NK-92 (cell line): ENCODE results near the gene MDM1.

ENCODE experiments used
- DNase-seq: peaks from one replicate; lab custom pipeline; 2025; ENCODE audit not compliant: unreplicated experiment; lab: John Stamatoyannopoulos, UW

Gene MDM1

DNA sequence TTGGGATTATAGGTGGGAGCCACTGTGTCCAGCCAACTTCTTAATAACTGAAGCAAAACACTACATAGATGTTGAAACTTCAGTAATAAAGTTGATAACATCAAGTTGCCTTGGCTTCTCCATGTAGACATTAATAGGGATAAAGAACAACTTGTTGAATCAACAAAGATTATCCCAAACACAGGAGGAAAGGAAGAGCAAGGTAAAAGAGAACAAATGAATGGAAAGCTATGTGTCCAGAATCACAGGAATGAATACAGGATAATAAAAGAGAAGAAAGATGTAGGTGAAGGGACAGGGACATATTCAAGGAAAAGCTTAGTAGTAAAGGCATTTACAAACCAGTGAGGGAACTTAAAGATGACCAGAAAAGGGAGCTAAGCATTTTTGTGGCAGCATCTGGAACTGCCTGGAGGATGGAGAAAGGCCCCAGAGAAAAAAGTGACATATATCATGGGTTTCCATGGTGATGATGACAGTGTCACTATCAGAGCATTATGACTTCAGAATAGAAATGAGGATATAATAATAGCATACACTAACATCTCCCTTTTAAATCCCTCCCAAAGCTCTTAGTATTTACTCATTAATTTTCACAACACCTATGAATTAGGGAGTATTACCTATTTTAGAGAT is 24.0 kb upstream of the MDM1 start:
- no peak for DNase-seq

DNA sequence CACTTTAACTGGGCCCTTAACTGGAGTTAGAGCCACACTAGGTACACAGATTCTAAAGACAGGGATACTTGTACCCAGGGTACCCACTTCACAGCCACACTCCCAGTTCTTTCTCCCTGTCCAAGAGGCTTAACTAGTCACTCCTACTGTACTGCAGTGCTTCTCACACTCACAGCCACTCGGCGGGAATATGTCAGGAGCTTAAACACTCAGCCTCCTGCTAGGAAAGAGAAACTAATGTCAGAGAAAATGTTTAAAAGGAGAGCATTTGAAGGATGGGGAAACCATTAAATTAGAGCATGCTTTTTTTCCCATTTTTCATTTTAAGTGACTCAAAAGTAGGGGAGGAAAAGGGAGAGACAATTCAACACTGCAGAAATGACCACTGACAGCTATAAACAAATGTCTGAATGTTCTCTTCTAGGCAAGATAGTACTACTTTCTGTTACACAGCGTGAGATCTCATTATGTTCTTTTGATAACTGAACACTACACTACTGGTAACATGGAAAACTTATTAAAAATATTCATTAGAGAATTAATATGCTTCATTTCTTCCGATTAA is 22.9 kb upstream of the MDM1 start:
- no peak for DNase-seq

DNA sequence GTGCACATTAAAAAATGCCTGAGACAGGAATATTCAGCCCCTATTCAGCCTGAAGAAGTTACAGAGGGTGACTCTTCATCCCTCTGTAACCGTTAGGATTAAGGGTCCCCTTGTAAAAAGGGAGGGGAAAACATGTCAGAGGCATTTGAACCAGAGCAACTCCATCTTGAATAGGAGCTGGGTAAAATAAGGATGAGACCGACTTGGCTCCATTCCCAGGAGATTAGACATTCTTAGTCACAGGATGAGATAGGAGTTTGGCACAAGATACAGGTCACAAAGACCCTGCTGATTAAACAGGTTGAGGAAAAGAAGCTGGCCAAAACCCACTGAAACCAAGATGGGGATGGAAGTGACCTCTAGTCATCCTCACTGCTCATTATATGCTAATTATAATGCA is 19.9 kb upstream of the MDM1 start:
- no peak for DNase-seq

DNA sequence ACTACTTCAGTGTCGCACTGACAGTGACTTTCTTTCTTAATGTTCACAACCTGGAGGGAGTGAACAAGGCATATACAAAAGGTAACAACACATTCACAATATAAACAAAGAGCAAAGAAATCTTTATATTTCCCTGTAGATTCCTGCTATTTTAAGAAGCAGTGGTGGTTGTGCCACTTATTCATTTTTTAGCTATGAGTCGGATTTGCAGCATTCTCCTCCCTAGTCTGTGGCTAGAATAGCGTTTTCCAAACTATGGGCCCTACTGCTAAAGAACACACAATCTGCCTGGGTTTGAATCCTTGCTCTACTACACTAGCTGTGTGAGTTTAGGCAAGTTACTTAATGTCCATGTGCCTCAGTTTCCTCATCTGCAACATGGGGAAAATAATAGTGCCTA is 18.6 kb upstream of the MDM1 start:
- DNase-seq, result no peak

DNA sequence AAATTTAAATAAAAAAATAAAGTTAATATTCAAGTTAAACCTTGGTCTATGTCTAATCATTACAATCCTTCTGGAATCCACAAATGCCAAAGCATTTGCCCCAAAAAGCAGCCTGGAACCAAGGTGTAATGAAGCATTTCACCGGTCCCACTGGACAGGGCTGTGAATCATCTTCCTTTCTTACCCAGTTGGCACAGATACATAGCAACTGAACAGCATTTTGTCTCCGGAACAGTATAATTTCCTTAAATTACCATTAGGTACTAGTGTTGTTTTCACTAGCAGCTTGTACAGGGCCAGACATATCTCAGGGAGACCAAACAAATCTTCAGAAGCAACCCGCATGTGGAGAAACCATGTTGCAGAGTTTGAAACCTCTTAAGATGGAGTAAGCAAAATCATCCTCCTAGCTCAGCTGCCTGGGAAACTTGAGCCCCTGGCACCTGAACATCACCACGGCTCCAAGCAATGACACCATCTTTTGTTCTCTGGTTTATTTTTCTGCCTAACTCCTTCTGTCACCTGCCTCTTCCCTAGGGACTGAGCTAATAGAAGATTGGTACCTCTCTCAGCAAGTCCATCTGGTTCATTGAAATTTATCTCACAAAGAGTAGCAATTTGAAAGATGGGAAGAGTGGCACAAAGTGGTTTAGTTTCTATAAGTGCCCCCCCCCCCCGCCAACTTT is 17.9 kb upstream of the MDM1 start:
- no peak for DNase-seq

DNA sequence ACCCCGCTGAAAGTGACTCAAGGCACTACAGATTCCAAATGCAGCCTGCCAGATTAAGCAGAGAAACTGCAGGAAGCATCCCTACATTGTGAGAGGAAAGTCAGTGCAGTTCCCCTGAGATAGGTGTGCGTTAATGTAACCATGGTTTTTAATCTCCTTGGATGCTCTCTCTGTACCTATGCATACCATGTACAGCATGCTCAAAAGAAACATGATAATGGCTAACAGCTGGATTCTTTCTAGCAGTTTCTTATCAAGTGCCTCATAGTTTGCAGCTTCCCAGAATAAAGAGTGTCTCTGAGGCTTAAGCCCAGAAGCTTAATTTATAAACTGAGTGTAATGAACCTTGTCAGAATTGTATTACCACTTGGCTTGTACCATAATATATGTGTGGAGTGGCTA is 17.1 kb upstream of the MDM1 start:
- DNase-seq, result no peak

DNA sequence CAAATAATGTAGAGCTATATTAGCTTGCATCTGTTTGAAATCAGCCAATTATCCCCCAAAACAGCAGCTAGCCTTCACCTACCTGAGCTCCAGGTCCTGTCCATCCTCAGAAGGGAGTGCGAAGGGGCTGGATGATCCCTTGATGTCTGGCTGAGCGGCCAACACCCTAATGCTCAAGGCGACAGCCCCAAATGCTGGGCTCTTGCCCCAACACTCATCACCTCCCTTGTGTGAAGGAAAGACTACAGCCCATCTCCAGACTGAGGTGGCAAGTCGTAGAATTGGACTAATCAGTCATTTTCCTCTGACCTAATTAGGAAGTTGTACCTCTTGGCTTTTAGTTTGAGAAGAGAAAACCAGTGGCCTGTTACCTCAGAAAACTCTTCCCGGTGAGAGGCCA is 16.3 kb upstream of the MDM1 start:
- no peak for DNase-seq

DNA sequence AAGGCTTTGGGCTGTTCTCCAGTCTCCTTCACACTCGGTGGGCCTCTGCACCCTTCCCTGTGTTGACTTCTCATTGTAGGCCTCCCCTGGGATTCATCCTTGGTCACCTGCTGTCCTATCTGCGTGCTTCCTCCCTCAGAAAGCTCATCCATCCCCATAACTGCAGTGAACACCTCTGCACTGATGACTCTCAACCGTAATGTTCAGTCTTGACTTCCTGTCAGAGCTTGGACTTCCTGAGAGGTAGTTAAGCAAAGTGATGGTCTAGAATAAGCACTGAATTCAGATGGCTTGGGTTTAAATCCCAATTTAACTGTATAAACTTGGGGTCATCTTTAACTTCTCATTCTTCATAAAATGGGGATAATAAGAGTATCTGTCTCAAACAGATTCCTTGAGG is 13.6 kb upstream of the MDM1 start:
- DNase-seq, result no peak

DNA sequence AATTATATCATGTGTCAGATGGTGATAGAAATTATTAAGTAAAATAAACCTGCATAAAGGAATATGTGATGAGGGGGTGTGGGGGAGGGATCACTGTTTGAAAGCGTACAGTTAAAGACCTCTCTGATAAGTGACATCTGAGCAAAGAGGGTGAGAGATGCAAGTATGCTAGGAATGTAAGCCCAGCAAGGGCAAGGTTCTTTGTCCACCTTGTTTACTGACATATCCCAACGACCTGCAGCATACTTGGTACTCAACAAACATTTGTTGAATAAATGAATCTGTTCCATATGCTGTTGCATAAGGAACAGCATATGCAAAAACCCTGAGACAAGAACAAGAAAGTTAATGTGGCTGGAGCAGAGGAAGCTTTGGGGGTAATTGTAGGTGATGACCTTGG is 12.0 kb upstream of the MDM1 start:
- no peak for DNase-seq

DNA sequence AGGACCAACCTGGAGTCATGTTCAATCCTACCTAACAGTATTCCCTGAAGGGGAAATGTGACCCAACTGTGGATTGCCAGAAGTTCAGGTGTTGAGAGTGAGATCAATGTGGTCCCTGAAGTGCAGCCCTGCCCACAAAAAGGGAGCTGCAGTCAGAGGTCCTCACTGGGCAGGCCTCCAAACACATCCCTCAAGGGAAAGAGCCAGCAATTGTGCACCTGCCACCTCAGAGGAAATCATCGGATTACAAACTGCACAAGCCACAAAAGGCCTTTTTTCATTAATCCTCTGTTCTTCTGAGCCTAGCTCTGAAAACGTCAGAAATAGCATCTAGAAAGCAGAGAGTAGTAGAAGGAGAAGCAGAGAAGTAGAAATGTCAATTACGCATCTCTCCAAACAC is 10.8 kb upstream of the MDM1 start:
- no peak for DNase-seq

DNA sequence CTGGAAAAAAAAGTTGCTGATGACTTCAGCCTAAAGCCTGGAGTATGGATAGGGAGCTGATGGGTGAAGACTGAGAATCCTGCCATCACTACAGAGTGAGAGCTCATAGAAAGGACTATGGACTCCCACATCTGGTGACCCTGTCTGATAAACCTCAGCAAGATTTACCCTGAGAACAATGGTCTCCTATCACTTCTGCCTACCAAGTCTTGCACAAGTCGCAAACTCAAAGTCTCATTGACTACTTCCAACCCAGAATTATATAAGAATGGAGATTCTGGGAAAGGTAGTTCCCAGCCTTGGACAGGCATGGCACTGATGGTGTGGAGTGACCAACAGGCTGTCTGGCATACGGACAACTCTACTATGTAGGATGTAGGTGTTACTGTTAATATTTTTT is 9.7 kb upstream of the MDM1 start:
- no peak for DNase-seq

DNA sequence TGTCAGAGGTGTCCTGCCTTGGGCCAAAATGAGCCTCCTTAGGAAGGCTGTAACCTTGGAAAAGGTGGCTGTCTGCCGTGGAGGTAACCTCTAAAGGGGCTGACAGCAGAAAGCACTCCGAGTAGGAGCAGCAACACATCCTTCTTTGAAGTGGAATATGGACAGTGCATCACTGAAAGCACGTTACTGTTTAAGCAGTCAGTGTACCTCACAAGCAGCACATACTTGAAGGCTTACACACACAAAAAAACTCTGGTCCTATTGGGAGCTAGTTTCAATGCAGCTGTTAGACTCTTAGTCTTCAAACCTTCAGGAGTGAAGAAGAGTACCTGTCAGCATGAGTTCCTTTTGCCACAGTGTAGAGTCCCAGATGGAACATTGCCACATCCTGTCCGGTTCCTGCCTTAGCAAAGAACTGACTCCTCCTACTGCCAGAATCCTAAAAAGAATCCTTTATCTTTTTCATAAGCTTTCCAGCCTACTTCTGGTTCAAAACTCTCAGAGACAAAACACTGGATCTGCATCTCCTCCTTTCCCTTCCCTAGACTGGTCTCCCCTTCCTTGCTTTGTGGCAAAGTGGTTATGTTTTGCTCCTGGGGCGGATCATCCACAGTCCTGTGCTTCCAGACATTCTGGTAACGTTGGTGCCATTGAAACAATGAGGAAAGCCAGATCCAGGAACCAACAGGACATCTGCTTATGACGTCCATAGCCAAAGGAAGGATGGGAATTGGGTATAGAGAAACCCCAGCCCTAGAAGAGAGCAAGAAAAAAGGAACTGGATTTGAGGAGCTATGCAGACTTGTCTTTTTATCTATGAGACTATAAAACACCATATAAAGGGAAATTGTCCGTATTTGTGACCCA is 8.5 kb upstream of the MDM1 start:
- DNase-seq, result no peak

DNA sequence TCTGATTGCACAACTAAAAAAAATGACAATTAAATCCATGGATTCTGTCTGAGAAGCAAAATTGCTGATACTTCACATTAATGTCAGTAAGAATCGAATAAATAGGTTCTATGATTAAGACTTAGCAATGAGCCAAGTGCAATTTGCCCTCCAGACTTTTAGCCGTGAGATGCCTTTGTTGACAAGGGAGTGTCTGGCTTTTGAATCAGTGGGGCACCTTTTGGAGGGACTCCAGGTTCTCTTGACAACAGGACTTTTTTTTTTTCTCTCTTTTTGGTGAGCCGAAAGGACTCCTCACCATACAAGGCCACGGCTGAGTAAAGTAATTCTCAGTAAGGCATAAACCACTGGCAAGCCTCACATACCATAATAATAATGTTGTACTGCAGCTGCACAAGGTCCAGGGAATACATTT is 4.7 kb upstream of the MDM1 start:
- DNase-seq, result no peak

DNA sequence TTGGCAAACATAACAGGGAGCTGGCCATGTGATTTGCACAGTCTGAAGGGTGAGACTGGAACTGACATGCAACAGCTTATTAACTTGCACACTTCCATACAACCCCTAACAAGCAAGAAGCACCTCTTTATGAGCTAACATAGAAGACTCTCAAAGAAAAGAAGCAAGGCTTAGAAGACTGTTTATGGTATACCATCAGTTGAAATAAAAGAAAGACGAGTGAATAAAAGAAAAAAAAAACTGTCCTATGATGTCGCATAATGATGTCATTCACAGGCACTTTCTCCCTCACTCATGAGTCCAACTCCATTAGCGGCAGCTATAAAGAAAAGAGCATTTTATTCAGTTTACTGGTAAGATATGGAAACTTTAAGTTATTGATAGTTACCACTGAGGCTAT is 3.3 kb upstream of the MDM1 start:
- no peak for DNase-seq

DNA sequence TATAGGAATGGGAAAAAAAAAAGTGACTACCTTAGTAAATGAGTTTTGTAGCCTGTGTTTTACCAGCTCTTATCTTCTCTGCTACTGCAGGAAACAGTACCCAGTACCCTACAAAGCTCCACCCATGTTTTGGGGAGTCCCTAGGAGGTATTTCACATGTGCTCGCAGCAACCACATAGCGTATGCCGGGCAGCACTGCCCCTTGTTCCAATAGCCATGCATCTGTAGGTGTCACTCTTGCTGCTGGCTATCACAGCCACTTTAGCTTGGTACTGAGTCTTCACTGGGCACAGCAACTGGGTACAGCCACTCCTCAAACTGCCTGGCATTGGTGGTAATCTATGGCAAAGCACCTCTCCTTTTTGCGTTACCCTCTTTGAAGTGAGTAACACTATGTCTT is 2.0 kb upstream of the MDM1 start:
- DNase-seq, result no peak

DNA sequence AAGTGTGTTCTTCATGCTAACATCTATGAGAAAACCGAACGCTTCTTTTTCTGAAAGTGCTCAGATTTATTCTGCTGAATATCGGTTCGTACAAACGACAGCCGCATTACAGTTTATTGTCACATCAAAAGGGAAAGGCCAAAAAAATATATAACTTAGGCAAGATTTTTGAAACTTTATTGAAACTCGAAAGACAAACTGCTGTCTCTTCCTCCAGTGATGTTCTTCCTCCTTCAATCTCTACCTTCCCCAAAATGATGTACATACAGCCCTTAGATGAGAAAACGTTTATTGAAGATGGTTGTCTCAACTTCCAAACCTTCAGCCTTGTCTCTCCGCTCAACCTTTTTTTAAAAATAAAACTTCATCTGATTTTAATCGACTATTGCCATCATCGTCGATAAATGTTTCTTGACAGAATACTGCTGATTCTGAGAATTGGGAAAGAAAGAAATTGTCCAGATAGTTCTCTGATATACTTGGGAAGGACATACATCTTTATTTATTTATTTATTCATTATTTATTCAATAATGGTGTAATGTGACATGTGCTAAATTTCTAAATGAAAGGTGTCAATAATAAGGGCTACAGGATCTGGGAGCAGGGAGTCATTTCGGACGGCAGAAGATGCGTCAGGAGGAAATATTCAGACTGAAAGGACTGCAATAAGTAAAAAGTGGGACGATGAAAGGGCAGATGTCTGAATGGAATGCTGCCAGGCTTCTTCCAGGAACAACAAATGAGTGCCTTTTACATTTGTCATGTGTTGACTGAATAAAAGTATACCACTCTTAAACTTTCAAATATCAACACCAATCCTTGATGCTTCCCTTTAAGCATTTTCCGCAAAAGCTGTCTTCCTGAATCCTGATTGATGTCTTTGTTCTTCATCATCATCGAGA is 817 bp upstream of the MDM1 start:
- DNase-seq, result no peak

DNA sequence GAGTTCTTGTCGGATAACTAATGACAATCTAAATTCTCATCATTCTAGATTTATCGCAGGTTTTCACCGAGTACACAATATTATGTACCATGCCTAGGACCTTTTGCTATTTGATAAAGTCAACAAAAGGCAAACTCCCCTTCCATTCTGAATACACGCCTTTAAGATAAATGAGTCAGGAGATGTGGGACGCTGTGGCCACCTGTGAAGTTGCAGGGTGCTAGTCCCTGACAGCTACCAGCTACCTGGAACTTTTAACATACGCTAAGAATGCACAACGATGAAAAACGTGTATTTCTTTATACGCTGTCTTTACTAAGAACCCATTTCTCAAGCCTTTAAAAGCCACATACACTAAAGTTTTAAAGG is 678 bp downstream of the MDM1 start:
- DNase-seq, result no peak

DNA sequence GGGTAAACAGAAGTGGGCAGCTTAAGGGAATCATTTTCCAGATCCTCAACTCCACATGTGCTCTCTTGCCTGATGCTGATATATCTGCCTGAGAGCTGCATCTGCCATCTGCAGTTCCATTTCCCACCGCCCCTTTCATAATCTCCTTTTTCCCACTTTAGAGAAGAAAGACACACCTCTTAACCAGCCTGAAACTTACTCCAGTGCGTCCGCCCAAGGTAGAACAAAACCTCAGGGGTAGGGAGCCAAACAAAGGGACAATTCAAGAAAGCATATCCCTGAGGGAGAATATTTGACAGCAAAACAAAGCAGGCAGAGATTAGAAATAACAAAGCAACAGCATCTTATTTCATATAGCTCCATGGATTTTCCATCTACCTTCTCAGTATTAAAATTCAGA is 4.3 kb downstream of the MDM1 start:
- no peak for DNase-seq

DNA sequence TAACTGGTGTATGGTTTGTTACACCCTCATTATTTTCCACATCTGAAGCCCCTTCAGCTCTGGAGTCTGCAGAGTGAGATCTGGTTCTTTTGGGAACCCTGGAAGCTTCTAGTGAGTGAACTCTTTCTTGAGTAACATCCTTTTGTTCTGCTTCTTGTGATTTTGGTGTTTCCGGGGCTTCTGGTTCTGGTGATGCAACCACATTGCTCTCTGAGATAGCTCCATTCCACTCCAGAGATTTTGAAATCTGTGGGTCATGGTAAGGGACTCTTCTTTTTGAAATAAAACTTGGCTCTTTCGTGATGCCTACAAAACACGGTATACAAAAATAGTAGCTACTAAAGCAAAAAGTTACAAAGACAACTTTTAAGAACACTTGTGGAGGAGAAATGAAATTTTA is 5.4 kb downstream of the MDM1 start:
- DNase-seq, result no peak

DNA sequence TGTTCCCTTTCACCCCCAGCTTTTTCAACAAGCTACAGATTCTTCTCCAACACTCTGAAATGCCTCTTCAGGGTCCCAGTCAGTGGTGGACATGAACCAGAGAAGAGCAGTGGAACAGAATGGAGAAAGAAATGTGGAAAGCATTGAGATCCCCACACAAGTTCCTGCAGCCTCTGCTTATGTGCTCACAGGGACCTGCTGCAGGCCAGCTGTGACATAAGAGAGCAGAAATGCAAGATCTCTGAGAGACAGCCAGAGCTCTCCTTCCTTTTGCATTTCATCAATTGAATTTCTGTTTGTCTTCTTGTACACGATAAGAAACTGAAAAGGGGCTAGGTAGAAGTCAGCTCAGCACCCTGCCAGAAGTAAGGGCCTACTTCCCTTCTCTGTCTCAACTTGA is 6.2 kb downstream of the MDM1 start:
- no peak for DNase-seq

DNA sequence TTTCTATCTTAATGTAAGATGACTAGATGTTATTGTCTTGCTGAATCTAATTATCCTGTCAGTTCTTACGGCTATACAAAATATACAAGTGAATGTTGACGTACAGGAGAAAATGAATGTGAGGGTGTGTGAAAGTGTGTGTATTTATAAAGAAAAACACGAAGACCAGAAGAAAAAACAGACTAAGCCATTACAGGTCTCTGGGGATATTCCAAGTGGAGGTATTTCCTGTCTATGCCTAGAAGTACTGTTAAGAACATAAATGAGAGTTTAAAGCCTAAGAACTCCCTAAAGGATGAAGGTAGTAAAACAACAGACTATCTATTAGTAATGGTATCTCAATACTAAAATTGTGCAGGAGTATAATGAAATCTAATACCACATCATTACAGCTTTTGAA is 7.6 kb downstream of the MDM1 start:
- no peak for DNase-seq
